Stimulated activated naive CD8-positive, alpha-beta T cell treated with anti-CD3 and anti-CD28 coated beads, Interleukin-15, Interleukin-2, amounts not matched to agents 100 ng/mL and 50 ng/mL, for 24 hours (primary cell): ENCODE measurements around the gene IFNAR2.
"Not testable (repeated sequence)": the region's sequence is repeated elsewhere in the genome, so short reads cannot be mapped to it uniquely, and the experiment has no call there.

Source experiments
- H3K27ac Mint-ChIP-seq: one replicate; pipeline ENCODE4 v1.8.0; 2021; ENCODE audit warnings: mild to moderate bottlenecking, mixed read lengths
- H3K27me3 Mint-ChIP-seq: one replicate; pipeline ENCODE4 v1.8.0; 2021; ENCODE audit warnings: mixed read lengths
- H3K36me3 Mint-ChIP-seq: one replicate; pipeline ENCODE4 v1.8.0; 2021; ENCODE audit warnings: low read depth, mixed read lengths
- H3K4me1 Mint-ChIP-seq: one replicate; pipeline ENCODE4 v1.8.0; 2021; ENCODE audit warnings: low read depth, mixed read lengths
- H3K4me3 Mint-ChIP-seq: one replicate; pipeline ENCODE4 v1.8.0; 2021; ENCODE audit warnings: mild to moderate bottlenecking, mixed read lengths
- H3K9me3 Mint-ChIP-seq: one replicate; pipeline ENCODE4 v1.8.0; 2021; ENCODE audit warnings: mixed read lengths

The IFNAR2 gene

DNA sequence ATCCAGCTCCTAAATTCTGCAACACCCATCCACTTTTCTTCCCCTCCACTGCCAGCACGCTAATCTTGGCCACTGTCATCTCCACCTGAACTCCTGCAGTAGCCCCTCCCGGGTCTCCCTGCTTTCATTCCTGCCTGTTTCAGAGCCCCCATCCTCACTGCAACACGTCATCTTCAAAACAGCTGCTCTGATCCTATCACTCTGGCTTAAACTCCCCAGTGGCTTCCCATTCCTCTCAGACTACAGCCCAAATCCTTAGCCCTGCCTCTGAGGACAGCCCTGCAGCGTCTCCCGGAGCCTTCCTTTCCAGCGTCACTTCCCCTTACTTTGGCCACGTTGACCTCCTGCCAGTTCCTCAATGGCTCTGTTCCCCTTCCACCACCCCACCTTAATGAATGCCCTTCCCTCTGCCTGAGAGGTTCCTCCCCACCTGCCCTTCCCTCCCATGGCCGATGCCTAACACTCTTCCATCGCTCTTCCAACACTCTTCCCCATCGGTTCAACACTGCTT lies 22.9 kb upstream of the IFNAR2 start:
- peaks cover 73% of the 10 kb centered on the region for H3K4me1 Mint-ChIP-seq
- H3K36me3 Mint-ChIP-seq, result no peaks in the 10 kb centered on the region
- no peaks in the 10 kb centered on the region for H3K27me3 Mint-ChIP-seq
- no peak overlapping the region for H3K27ac Mint-ChIP-seq
- no peaks in the 10 kb centered on the region for H3K9me3 Mint-ChIP-seq
- no peak overlapping the region for H3K4me3 Mint-ChIP-seq

DNA sequence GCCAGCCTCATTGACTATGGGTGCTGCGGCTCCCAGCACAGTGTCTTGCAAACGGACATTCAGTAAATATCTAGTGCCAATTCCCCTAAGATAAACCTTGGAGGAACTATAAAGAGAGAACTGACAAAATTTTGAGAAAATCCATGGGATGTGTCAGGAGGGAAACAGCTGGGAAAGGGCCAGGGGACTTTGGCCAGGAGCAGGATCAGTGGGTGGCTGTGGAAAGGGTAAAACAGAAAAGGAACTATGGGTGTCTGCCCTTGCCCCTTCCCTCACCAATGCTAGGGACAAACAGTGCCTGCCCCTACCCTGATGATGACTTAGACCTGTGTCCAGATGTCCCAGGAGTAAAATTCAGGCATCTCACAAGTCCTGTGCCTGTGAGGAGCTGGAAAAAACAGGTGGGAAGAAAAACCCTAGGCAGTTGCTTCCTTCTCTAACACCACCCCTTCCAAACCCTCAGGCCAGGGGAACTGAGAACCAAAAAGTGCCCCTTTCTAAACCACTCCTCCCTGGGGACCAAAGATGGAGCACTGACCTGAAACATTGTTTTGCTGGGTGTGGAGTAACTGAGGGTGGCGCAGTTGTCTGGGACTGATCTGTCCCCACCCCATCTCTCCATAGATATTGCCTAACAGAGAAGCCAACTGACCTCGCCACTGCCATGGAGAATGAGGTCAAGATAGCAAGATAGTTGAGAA lies 22.1 kb upstream of the IFNAR2 start:
- Mint-ChIP-seq H3K36me3 (no peaks in the 10 kb centered on the region), H3K27ac (no peak overlapping the region), H3K4me3 (no peak overlapping the region), H3K27me3 (no peaks in the 10 kb centered on the region), H3K9me3 (no peaks in the 10 kb centered on the region), H3K4me1 (peaks cover 78% of the 10 kb centered on the region)

DNA sequence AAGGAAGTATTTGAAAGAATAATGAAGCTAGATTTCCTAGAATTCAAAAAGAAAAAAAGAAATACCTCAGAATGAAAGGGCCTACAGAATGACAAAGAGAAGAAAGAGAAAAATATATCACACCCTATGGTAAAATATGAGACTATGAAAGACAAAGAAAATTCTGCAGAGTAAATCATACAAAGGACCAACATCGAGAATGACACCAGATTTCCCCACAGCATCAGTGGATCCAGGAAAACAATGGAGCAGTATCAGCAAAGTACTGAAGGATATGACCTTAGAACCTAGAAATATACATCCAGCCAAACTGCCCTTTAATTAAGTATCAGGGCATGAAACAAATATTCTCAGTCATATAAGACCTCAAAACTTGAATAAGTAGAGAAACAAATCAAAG lies 21.2 kb upstream of the IFNAR2 start:
- H3K27ac Mint-ChIP-seq, result no peak overlapping the region
- H3K36me3 Mint-ChIP-seq, result no peaks in the 10 kb centered on the region
- H3K4me1 Mint-ChIP-seq, result peaks cover 78% of the 10 kb centered on the region
- H3K9me3 Mint-ChIP-seq, result no peaks in the 10 kb centered on the region
- H3K4me3 Mint-ChIP-seq, result no peak overlapping the region
- no peaks in the 10 kb centered on the region for H3K27me3 Mint-ChIP-seq

DNA sequence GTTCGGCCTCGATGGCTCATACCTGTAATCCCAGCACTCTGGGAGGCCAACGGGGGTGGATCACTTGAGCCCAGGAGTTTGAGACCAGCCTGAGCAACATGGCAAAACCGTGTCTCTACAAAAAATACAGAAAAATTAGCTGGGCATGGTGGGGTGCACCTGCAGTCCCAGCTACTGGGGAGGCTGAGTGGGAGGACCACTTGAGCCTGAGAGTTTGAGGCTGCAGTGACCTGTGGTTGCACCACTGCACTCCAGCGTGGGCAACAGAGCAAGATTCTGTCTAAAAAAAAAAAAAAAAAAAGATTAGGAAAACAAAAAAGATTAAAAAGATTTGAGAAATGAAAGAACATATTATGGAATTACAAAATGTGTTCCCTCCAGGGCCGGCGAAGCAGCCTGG lies 18.4 kb upstream of the IFNAR2 start:
- Mint-ChIP-seq H3K27me3 (no peaks in the 10 kb centered on the region), H3K36me3 (no peaks in the 10 kb centered on the region), H3K9me3 (no peaks in the 10 kb centered on the region), H3K4me3 (no peak overlapping the region), H3K27ac (no peak overlapping the region), H3K4me1 (peaks cover 83% of the 10 kb centered on the region)

DNA sequence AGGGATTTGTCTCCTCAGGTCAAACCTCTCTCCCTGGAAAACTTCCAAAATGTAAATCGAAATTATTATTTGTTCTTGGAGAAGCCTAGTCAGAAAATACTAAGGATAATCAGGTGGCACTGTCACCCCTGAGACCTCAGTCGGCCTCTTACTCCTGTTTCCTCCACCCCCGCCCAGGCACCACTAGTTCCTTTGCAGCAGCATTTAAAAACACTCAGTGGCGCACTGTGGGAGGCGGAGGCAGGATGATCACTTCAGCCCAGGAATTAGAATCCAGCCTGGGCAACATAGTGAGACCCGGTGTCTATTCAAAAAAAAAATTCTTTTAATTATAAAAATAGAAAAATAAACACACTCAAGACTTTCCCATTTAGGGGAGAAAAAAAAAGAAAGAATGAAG lies 18.0 kb upstream of the IFNAR2 start:
- Mint-ChIP-seq H3K27ac (no peak overlapping the region), H3K27me3 (no peaks in the 10 kb centered on the region), H3K36me3 (peaks cover 4% of the 10 kb centered on the region), H3K4me3 (no peak overlapping the region), H3K4me1 (peaks cover 84% of the 10 kb centered on the region), H3K9me3 (peaks cover 3% of the 10 kb centered on the region)

DNA sequence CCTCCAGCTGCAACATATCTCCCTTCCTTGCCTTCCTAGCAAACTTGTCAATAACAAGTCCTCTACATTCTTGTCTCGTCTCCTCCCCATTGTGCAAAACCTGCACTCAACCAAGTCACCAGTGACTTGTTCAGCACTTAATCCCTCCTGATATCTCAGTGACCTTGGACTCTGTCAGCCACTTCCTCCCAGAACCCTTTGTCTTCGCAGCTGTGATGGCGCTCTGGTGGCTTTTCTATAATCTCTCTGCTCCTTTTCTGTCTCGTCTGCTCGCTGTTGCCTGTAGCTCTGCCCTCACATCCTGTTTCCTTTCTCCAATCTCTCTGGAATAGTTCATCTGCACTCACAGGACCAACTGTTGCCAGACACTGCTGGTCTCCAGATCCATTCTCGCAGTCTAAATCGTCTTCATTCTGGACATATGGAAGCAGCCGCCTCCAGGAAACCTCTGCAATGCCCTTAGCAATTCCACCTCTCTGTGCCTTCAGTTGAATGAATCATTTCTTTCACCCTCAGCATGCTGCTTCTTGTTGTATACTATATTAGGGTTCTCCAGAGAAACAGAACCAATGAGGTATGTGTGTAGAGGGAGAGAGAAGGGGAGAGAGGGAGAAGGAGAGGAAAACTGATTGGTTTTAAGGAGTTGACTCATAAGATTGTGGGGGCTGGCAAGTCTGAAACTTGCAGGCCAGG lies 17.4 kb upstream of the IFNAR2 start:
- peak overlapping the region; percentile 36 for H3K4me3 Mint-ChIP-seq
- H3K27ac Mint-ChIP-seq, result peak overlapping the region; percentile 74
- H3K27me3 Mint-ChIP-seq, result no peaks in the 10 kb centered on the region
- H3K36me3 Mint-ChIP-seq, result peaks cover 5% of the 10 kb centered on the region
- peaks cover 84% of the 10 kb centered on the region for H3K4me1 Mint-ChIP-seq
- peaks cover 4% of the 10 kb centered on the region for H3K9me3 Mint-ChIP-seq

DNA sequence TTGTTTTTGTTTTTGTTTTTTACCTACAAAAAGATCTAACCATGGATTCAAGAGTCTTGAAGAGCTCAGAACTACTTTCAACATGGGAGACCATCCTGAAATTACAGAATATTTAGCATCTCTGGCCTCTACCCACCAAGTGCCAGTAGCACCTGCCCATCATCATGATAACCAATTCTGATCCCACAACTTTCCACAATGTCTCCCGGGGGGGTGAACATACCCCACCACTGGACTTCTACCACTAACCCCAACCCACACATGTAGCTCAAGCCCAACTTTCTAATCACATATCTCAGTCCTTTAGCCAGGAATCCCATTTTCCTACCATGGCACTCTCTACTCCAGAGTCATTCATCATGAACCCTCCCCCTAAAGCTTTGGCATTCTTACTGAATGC lies 15.7 kb upstream of the IFNAR2 start:
- Mint-ChIP-seq H3K27me3 (no peaks in the 10 kb centered on the region), H3K9me3 (peaks cover 9% of the 10 kb centered on the region), H3K36me3 (peaks cover 10% of the 10 kb centered on the region), H3K27ac (no peak overlapping the region), H3K4me1 (peaks cover 88% of the 10 kb centered on the region), H3K4me3 (no peak overlapping the region)

DNA sequence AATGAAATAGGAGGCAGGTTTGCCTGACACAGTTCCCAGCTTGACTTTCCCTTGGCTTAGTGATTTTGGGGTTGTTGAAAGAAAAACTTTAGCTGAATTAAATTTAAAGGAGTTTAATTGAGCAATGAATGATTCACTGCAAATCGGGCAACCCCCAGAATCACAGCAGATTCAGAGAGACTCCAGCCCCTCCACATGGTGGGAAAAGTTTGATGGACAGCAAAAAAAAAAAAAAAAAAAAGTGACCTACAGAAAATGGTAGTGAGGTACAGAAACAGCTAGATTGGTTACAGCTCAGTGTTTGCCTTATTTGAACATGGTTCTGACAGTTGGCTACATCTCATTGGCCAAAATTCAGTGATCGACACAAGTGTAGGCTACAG lies 12.6 kb upstream of the IFNAR2 start:
- Mint-ChIP-seq H3K27me3 (no peaks in the 10 kb centered on the region), H3K36me3 (peaks cover 17% of the 10 kb centered on the region), H3K4me1 (peaks cover 74% of the 10 kb centered on the region), H3K9me3 (peaks cover 24% of the 10 kb centered on the region), H3K27ac (no peak overlapping the region), H3K4me3 (no peak overlapping the region)

DNA sequence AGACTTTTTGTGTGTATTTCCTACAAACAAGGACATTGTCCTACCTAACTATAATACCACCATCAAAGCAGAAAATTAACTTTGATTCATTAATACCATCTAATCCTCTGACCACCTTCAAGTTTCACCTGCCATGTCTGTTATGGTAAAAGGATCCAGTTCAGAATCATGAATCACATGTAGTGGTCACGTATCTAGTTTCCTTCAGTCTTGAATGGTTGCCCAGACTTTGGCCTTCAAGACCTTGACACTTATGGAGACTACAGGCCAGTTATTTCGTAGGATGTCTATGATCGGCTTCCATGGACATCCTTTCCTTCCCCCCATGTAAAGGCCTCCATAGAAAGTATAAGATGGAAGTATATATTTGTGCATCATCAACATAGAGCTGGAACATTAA lies 10.4 kb upstream of the IFNAR2 start:
- no peak overlapping the region for H3K27ac Mint-ChIP-seq
- peaks cover 53% of the 10 kb centered on the region for H3K4me1 Mint-ChIP-seq
- H3K27me3 Mint-ChIP-seq, result no peaks in the 10 kb centered on the region
- H3K36me3 Mint-ChIP-seq, result peaks cover 17% of the 10 kb centered on the region
- H3K4me3 Mint-ChIP-seq, result no peak overlapping the region
- H3K9me3 Mint-ChIP-seq, result peaks cover 29% of the 10 kb centered on the region

DNA sequence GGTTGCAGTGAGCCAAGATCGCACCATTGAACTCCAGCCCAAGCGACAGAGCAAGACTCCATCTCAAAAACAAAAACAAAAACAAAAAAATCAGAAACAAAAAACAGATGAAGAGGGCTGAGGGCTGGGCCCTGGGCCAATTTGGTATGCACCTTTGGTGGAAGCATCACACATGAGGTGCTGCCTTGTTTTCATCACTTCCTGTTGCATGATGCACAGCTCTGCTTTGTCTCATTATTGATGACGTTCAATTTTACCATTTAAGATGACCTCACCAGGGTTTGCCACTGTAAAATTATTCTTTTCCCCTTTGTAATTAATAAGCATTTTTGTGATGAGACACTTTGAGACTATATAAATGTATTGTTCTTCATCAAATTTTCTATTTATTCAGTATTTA lies 9.8 kb upstream of the IFNAR2 start:
- Mint-ChIP-seq H3K27me3 (no peaks in the 10 kb centered on the region), H3K4me3 (no peak overlapping the region), H3K9me3 (peaks cover 29% of the 10 kb centered on the region), H3K27ac (no peak overlapping the region), H3K4me1 (peaks cover 46% of the 10 kb centered on the region), H3K36me3 (peaks cover 17% of the 10 kb centered on the region)

DNA sequence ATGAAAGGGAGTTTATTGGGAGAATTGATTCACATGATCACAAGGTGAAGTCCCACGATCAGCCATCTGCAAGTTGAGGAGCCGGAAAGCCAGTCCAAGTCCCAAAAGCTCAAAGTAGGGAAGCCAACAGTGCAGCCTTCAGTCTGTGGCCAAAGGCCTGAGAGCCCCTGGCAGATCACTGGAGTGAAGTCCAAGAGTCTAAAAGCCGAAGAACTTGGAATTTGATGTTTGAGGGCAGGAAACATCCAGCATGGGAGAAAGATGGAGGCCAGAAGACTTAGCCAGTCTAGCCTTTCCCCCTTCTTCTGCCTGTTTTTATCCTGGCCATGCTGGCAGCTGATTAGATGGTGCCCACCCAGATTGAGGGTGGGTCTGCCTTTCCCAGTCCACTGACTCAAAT lies 4.4 kb upstream of the IFNAR2 start:
- H3K27ac Mint-ChIP-seq, H3K27me3 Mint-ChIP-seq, H3K36me3 Mint-ChIP-seq, H3K4me3 Mint-ChIP-seq: not testable (repeated sequence)
- H3K9me3 Mint-ChIP-seq, result peaks cover 12% of the 10 kb centered on the region
- H3K4me1 Mint-ChIP-seq, result peaks cover 19% of the 10 kb centered on the region

DNA sequence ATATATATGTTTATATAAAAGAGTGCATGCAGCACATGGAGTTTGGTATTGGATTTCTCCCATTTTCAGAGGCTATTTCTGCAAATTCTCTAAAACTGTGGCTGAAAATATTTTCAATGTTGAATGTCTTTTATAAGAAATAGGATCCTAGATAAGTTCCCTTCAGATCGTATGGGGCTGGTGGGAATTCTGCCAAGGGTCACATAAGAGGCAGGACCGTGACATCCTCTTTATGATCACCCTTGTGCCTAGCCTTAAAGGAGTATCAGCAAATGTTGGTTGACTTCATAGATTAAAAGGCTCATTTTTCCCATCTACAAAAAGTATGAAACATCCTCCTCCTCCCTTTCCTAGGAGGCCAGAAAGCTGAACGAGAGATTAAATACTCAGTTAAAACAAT lies 1.3 kb upstream of the IFNAR2 start:
- no peaks in the 10 kb centered on the region for H3K9me3 Mint-ChIP-seq

DNA sequence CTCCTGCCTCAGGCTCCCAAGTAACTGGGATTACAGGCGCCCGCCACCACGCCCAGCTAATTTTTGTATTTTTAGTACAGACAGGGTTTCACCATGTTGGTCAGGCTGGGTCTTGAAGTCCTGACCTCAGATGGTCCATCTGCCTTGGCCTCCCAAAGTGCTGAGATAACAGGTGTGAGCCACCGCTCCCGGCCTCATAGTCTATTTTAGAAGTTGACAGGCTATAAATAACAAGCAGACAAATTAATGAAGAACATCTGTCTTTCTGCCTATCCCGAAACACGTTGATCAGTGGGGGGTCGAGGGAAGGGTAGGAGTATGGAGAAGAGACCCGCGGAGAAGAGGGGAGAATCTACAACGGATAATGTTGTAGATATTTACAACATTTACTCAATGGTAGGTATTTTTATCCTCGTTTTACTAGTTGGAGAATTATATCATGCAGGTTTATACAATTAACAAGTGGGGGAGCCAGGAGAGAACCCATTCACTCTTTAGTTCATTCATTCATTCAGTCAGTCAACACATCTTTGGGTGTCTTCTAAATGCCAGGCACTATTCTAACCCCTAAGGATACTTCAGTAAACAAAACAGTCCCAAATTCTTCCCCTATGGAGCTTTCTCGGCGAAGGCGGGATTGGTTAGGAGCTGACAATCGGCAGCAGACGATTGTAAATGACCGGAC lies 497 bp upstream of the IFNAR2 start:
- H3K27me3 Mint-ChIP-seq, result no peaks in the 10 kb centered on the region
- peak overlapping the region; percentile 74 for H3K27ac Mint-ChIP-seq
- no peaks in the 10 kb centered on the region for H3K9me3 Mint-ChIP-seq
- H3K4me1 Mint-ChIP-seq, result peaks cover 53% of the 10 kb centered on the region
- peak overlapping the region; percentile 89 for H3K4me3 Mint-ChIP-seq
- H3K36me3 Mint-ChIP-seq, result peaks cover 22% of the 10 kb centered on the region

More for the DNA sequence above, 1.3 kb upstream of the IFNAR2 start:
- Mint-ChIP-seq H3K27me3 (no peaks in the 10 kb centered on the region), H3K27ac (no peak overlapping the region), H3K36me3 (peaks cover 18% of the 10 kb centered on the region), H3K4me3 (no peak overlapping the region), H3K4me1 (peaks cover 45% of the 10 kb centered on the region)

DNA sequence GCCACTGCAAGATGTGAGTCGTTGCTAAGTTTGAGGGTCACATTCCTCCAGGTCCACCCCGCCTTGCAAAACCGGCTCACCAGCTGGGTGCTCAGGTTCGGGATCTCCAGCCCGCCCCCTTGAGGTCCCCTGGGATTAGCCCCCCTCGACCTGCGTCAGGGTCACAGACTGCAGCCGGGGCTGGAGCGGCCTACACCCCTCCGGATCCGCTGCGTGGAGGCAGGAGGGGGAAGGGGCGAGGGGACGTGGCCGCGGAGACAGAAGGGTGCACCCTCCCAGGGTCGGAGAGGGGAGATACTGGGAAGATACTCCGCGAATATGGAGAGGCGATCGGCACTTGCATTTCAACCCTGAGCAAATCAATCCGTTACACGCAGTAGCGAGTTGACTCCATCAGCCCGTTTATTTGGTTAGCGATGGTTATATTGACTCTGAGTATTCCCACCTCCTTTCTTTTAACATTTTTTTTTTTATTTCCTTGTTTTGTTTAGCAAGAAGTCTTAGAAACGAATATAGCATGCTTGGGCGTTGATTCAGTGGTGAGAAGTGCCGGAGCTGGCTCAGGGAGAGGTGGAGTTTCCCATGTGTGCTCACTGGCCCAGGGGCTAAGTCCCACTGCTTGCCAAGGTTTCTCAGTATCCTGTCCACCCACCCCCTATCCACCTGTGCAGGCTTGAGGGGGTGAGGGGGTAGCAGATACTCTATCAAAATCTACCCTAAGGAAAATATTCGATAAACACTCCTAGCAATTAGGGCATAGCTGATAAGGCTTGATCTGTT lies 997 bp downstream of the IFNAR2 start:
- Mint-ChIP-seq H3K27me3 (no peaks in the 10 kb centered on the region), H3K4me1 (peaks cover 67% of the 10 kb centered on the region), H3K27ac (peak overlapping the region; percentile 90), H3K36me3 (peaks cover 31% of the 10 kb centered on the region), H3K9me3 (no peaks in the 10 kb centered on the region), H3K4me3 (peak overlapping the region; percentile 89)

DNA sequence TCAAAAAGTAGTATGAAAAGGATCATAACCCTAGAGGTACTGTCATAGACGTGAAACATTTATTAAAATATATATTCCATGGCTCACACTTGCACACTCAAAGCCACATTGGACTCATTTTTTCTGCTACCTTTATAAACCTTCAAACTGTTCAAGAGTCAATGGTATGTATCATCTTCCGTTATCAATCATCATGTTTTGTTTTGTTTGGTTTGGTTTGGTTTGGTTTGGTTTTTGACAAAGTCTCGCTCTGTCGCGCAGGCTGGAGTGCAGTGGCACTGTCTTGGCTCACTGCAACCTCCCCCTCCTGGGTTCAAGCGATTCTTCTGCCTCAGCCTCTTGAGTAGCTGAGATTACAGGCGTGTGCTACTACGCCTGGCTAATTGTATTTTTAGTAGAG lies 1.8 kb downstream of the IFNAR2 start:
- Mint-ChIP-seq H3K27me3 (no peaks in the 10 kb centered on the region), H3K4me1 (peaks cover 74% of the 10 kb centered on the region), H3K36me3 (peaks cover 33% of the 10 kb centered on the region), H3K4me3 (peak overlapping the region; percentile 89), H3K9me3 (no peaks in the 10 kb centered on the region), H3K27ac (peak overlapping the region; percentile 90)
